Spleen (tissue), 11 donors: ENCODE measurements around the gene PTBP1. TPM values are rescaled to one million over a fixed set of nuclear protein-coding genes. Genes with fewer than 3 reads are reported as not detected.
A peak's percentile ranks its signal among the peaks of the same experiment; 100 is the strongest.

Experiments used
- DNase-seq: peaks from one replicate; pipeline ENCODE4 v3.0.0-alpha.2; 2020
- H3K27ac ChIP-seq, 8 donors: fragments of 200-600 bp; sonication (generic) in 7 of 8; 1 replicate in 4 of 8; 2 replicates in 4 of 8; pipeline versions ENCODE4 v1.5.0 to v1.8.0; 2016 to 2021; ENCODE audit warnings: inconsistent platforms in 4 of 8, mild to moderate bottlenecking in 4 of 8, moderate library complexity in 1 of 8
- H3K27me3 ChIP-seq, 7 donors: fragments of 200-600 bp; sonication (generic) in 6 of 7; replicated peaks in 1 of 7; 1 replicate in 4 of 7; 2 replicates in 3 of 7; pipeline versions ENCODE4 v1.5.0 to v1.8.0; 2016 to 2021; ENCODE audit warnings: inconsistent platforms in 3 of 7, mild to moderate bottlenecking in 1 of 7
- H3K36me3 ChIP-seq, 6 donors: fragments of 200-600 bp; sonication (generic) in 5 of 6; 1 replicate in 4 of 6; 2 replicates in 2 of 6; pipeline versions ENCODE4 v1.5.0 to v1.8.0; 2016 to 2021; ENCODE audit warnings: inconsistent platforms in 2 of 6
- H3K4me1 ChIP-seq, 6 donors: fragments of 200-600 bp; sonication (generic) in 5 of 6; 1 replicate in 3 of 6; 2 replicates in 3 of 6; pipeline versions ENCODE4 v1.5.0 to v1.8.0; 2016 to 2021; ENCODE audit warnings: inconsistent platforms in 3 of 6
- H3K4me3 ChIP-seq, 8 donors: fragments of 200-600 bp; sonication (generic) in 7 of 8; 1 replicate in 4 of 8; 2 replicates in 4 of 8; pipeline versions ENCODE4 v1.5.0 to v1.8.0; 2016 to 2021; ENCODE audit warnings: inconsistent platforms in 4 of 8, mild to moderate bottlenecking in 4 of 8, moderate library complexity in 2 of 8
- H3K9me3 ChIP-seq, 8 donors: fragments of 200-600 bp; sonication (generic) in 7 of 8; 1 replicate in 4 of 8; 2 replicates in 4 of 8; pipeline versions ENCODE4 v1.5.0 to v1.8.0; 2016 to 2021; ENCODE audit warnings: inconsistent platforms in 4 of 8
- CTCF ChIP-seq, 11 experiments: fragments of 200-600 bp in 7 of 11; fragments of 450-650 bp in 4 of 11; sonication (generic) in 4 of 11; IDR thresholded peaks in 8 of 11; conservative IDR thresholded peaks in 3 of 11; 1 replicate in 7 of 11; 2 replicates in 4 of 11; pipeline versions ENCODE4 v1.4.0 to v1.8.0; 2016 to 2021; ENCODE audit warnings: antibody characterized with exemption in 11 of 11, inconsistent platforms in 4 of 11, mild to moderate bottlenecking in 1 of 11
- POLR2A ChIP-seq, 3 donors: fragments of 450-650 bp; IDR thresholded peaks; one replicate each; pipeline ENCODE4 v1.5.1; 2017; ENCODE audit warnings: antibody characterized with exemption in 3 of 3, mild to moderate bottlenecking in 1 of 3
- POLR2AphosphoS5 ChIP-seq, 3 donors: sonication (generic); formaldehyde crosslinking; IDR thresholded peaks; one replicate each; pipeline ENCODE4 v1.5.1; 2017; ENCODE audit warnings: antibody characterized with exemption in 3 of 3
- WGBS, 5 donors: extraction: QIAGEN DNeasy Blood & Tissue Kit in 3 of 5; methylation state at CpG; one replicate each; pipeline versions ENCODE4 v1.1.5 to v1.1.7; 2013 to 2018; 5-methylcytosine and 5-hydroxymethylcytosine counted together
- intact Hi-C: fragments of 100-400 bp; cut with DNase I; formaldehyde crosslinking; loops from one replicate; pipeline ENCODE4 v1.15.0; 2023; ENCODE audit warnings: low total_unique reads
- polyA plus RNA-seq, 3 donors: library from polyadenylated mRNA; stranded (reverse); fragments of 200-250 nt; gene quantifications; one replicate each; pipeline ENCODE4 v1.2.1, GENCODE V29; 2013
- total RNA-seq, 7 donors: library from RNA; depleted of rRNA in 3 of 7; stranded (reverse); fragments of >200 nt in 3 of 7; fragmentation: NEBNext Ultra II Directional in 4 of 7; extraction: Animal tissue kit (Norgen Biotek cat#: 25700) in 4 of 7; gene quantifications; one replicate each; pipeline versions ENCODE4 v1.1.0 to v1.2.1, GENCODE V29; 2016 to 2021
- donor health status: healthy with polysubstance abuse.
- donor health status: DM: no; HTN: no; CAD: no; lungs with moderate emphysema.
- donor health status: DM: no; HTN: no; CAD: no.
- donor health status: Bipolar disorder and iron deficiency.
- donor health status: healthy.
- donor health status: DM: no; HTN: no; CAD: no.
- donor health status: DM: yes; HTN: yes; CAD: no.

PTBP1 gene
- total and polyA plus RNA-seq, 10 donors = 89.9 to 305 (median 176) TPM

DNA sequence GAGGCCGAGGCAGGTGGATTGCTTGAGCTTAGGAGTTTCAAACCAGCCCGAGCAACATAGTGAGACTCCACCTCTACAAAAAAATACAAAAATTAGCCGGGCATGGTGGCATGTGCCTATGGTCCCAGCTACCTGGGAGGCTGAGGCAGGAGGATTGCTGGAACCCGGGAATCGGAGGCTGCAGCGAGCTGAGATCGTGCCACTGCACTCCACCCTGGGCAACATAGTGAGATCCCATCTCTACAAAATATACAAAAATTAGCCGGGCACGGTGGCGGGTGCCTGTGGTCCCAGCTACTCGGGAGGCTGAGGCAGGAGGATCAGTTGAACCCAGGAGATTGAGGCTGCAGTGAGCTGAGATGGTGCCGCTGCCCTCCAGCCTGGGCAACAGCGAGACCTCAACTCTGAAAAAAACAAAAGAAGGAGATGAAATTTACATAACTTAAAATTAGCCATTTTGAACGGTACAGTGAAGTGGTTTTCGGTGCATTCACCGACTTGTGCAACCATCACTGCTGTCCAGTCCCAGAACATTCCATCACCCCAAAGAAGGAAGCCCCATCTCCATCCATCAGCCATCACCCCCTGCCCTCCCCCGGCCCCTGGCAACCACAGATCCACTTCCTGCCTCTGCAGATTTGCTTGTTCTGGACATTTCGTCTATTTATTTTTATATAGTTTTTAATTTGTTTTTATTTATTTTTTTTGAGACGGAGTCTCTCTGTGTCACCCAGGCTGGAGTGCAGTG is 28.8 kb downstream of the PTBP1 start:
- no peak overlapping the region for H3K4me3 ChIP-seq
- peaks cover 0 to 64% (median 31%) of the 10 kb centered on the region in 7 donors for H3K27me3 ChIP-seq
- H3K4me1 ChIP-seq = peaks cover 0 to 79% (median 30%) of the 10 kb centered on the region in 6 donors
- TF ChIP-seq POLR2AphosphoS5 (IDR thresholded peaks at IDR 0.05) (no peak), POLR2A (IDR thresholded peaks at IDR 0.05) (no peak), CTCF (IDR thresholded peaks at IDR 0.05 in 8 of 11, conservative IDR thresholded peaks at IDR 0.05 in 3 of 11) (no peak)
- H3K27ac ChIP-seq = no peak overlapping the region
- H3K36me3 ChIP-seq = no peaks in the 10 kb centered on the region
- no peaks in the 10 kb centered on the region for H3K9me3 ChIP-seq
- intact Hi-C loops = no loop called here
- DNase-seq = no peak
- WGBS, 5 donors = 63 to 75% (median 68%) methylated on average over 18 to 19 of the region's 19 CpGs

GRCh38 chr19:827314-827709 is 30.1 kb downstream of the PTBP1 start:
- 72 to 92% (median 83%) methylated on average over 11 of the region's 11 CpGs for WGBS, 5 donors
- TF ChIP-seq CTCF (IDR thresholded peaks at IDR 0.05 in 8 of 11, conservative IDR thresholded peaks at IDR 0.05 in 3 of 11) (no peak), POLR2AphosphoS5 (IDR thresholded peaks at IDR 0.05) (no peak)
- intact Hi-C loops = no loop called here
- no peak overlapping the region for H3K4me3 ChIP-seq
- peaks cover 0 to 77% (median 20%) of the 10 kb centered on the region in 6 donors for H3K4me1 ChIP-seq
- DNase-seq = no peak
- H3K9me3 ChIP-seq = no peaks in the 10 kb centered on the region
- peaks cover 0 to 63% (median 18%) of the 10 kb centered on the region in 7 donors for H3K27me3 ChIP-seq
- H3K27ac ChIP-seq = peak overlapping the region in 1 of 8 donors; percentile 31
- H3K36me3 ChIP-seq = no peaks in the 10 kb centered on the region

- WGBS, 5 donors = 33 to 60% (median 49%) methylated on average over 10 to 33 of the region's 33 CpGs
- Histone ChIP-seq H3K4me3 (no peak within 1 kb of the TSS), H3K4me1 (peaks cover 0 to 72% (median 16%) of the 10 kb centered on the region in 6 donors), H3K36me3 (no peaks in the 10 kb centered on the region), H3K27ac (peak within 1 kb of the TSS in 3 of 8 donors; percentile 24 to 31 (median 30)), H3K9me3 (no peaks in the 10 kb centered on the region), H3K27me3 (peaks cover 0 to 58% (median 13%) of the 10 kb centered on the region in 7 donors)
- intact Hi-C loops = no loop called here
- peak; percentile 81 for DNase-seq
- peak; percentile 30 to 80 (median 36) for TF ChIP-seq POLR2AphosphoS5 (IDR thresholded peaks at IDR 0.05)
- TF ChIP-seq POLR2A (IDR thresholded peaks at IDR 0.05) = no peak
- no peak for TF ChIP-seq CTCF (IDR thresholded peaks at IDR 0.05 in 8 of 11, conservative IDR thresholded peaks at IDR 0.05 in 3 of 11)
Observed at GRCh38 chr19:827710-828321, 30.6 kb downstream of the PTBP1 start, which contains the start of gene AZU1. TSS of gene AZU1 (plus strand) at chr19:827837. CDS start at chr19:827847, 10 bp downstream.
